Glomerular visceral epithelial cell (primary cell): ENCODE results near the gene IGSF21.
"Not testable (repeated sequence)": the region's sequence is repeated elsewhere in the genome, so short reads cannot be mapped to it uniquely, and the experiment has no call there.

Experiments used
- DNase-seq: peaks from one replicate; pipeline ENCODE4 v3.0.0-alpha.2; 2016; ENCODE audit errors: extremely low spot score

The IGSF21 gene

GRCh38 chr1:18144916-18145647, 37.5 kb downstream of the IGSF21 start:
- DNase-seq, result no peak

GRCh38 chr1:18145851-18146618, 38.4 kb downstream of the IGSF21 start:
- DNase-seq, result no peak

GRCh38 chr1:18146886-18147285, 39.3 kb downstream of the IGSF21 start:
- DNase-seq, result no peak

- no peak for DNase-seq
Measured at GRCh38 chr1:18147672-18148071, 40.1 kb downstream of the IGSF21 start.

- DNase-seq, result no peak
Measured at GRCh38 chr1:18148461-18148860, 40.9 kb downstream of the IGSF21 start.

GRCh38 chr1:18149027-18149641, 41.5 kb downstream of the IGSF21 start:
- DNase-seq, result peak; percentile 52

GRCh38 chr1:18151436-18152122, 44.0 kb downstream of the IGSF21 start:
- no peak for DNase-seq

- no peak for DNase-seq
Measured at GRCh38 chr1:18154430-18155194, 47.0 kb downstream of the IGSF21 start.

GRCh38 chr1:18155881-18156385, 48.3 kb downstream of the IGSF21 start:
- DNase-seq, result no peak

GRCh38 chr1:18157352-18157751, 49.8 kb downstream of the IGSF21 start:
- DNase-seq, result no peak

GRCh38 chr1:18157968-18158367, 50.4 kb downstream of the IGSF21 start:
- no peak for DNase-seq

- no peak for DNase-seq
Measured at GRCh38 chr1:18158714-18159113, 51.1 kb downstream of the IGSF21 start.

GRCh38 chr1:18160290-18160942, 52.8 kb downstream of the IGSF21 start:
- DNase-seq, result no peak

- no peak for DNase-seq
Measured at GRCh38 chr1:18161690-18162089, 54.1 kb downstream of the IGSF21 start.

- DNase-seq, result not testable (repeated sequence)
Measured at GRCh38 chr1:18165640-18166039, 58.0 kb downstream of the IGSF21 start.

GRCh38 chr1:18166341-18166740, 58.7 kb downstream of the IGSF21 start:
- DNase-seq, result no peak

GRCh38 chr1:18166929-18167328, 59.3 kb downstream of the IGSF21 start:
- no peak for DNase-seq

GRCh38 chr1:18170444-18170843, 62.8 kb downstream of the IGSF21 start:
- no peak for DNase-seq

GRCh38 chr1:18174037-18174436, 66.4 kb downstream of the IGSF21 start:
- no peak for DNase-seq

- no peak for DNase-seq
Measured at GRCh38 chr1:18175051-18175450, 67.5 kb downstream of the IGSF21 start.
